Measurements from ENCODE around the gene VPS33B. TPM values are rescaled to one million over a fixed set of nuclear protein-coding genes. Genes with fewer than 3 reads are reported as not detected.
A peak's percentile ranks its signal among the peaks of the same experiment; 100 is the strongest.

Gene VPS33B
- total and polyA plus RNA-seq, 2 of the 13 experiments (the other 11 are each of a cell fraction or from before 2014, with no cell fraction given), result 15.8 to 16.5 TPM

- TF ChIP-seq, protein P1, sequence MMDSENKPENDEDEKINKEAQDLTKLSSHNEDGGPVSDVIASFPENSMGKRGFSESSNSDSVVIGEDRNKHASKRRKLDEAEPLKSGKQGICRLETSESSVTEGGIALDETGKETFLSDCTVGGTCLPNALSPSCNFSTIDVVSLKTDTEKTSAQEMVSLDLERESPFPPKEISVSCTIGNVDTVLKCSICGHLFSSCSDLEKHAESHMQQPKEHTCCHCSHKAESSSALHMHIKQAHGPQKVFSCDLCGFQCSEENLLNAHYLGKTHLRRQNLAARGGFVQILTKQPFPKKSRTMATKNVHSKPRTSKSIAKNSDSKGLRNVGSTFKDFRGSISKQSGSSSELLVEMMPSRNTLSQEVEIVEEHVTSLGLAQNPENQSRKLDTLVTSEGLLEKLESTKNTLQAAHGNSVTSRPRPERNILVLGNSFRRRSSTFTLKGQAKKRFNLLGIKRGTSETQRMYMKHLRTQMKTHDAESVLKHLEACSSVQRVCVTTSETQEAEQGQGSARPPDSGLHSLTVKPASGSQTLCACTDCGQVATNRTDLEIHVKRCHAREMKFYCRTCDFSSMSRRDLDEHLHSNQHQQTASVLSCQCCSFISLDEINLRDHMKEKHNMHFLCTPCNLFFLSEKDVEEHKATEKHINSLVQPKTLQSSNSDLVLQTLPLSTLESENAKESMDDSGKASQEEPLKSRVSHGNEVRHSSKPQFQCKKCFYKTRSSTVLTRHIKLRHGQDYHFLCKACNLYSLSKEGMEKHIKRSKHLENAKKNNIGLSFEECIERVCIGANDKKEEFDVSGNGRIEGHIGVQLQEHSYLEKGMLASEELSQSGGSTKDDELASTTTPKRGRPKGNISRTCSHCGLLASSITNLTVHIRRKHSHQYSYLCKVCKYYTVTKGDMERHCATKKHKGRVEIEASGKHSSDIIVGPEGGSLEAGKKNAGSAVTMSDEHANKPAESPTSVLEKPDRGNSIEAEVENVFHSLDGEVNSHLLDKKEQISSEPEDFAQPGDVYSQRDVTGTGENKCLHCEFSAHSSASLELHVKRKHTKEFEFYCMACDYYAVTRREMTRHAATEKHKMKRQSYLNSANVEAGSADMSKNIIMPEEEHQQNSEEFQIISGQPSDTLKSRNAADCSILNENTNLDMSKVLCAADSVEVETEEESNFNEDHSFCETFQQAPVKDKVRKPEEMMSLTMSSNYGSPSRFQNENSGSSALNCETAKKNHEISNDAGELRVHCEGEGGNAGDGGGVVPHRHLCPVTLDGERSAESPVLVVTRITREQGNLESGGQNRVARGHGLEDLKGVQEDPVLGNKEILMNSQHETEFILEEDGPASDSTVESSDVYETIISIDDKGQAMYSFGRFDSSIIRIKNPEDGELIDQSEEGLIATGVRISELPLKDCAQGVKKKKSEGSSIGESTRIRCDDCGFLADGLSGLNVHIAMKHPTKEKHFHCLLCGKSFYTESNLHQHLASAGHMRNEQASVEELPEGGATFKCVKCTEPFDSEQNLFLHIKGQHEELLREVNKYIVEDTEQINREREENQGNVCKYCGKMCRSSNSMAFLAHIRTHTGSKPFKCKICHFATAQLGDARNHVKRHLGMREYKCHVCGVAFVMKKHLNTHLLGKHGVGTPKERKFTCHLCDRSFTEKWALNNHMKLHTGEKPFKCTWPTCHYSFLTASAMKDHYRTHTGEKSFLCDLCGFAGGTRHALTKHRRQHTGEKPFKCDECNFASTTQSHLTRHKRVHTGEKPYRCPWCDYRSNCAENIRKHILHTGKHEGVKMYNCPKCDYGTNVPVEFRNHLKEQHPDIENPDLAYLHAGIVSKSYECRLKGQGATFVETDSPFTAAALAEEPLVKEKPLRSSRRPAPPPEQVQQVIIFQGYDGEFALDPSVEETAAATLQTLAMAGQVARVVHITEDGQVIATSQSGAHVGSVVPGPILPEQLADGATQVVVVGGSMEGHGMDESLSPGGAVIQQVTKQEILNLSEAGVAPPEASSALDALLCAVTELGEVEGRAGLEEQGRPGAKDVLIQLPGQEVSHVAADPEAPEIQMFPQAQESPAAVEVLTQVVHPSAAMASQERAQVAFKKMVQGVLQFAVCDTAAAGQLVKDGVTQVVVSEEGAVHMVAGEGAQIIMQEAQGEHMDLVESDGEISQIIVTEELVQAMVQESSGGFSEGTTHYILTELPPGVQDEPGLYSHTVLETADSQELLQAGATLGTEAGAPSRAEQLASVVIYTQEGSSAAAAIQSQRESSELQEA (CRISPR knock-in tag; IDR thresholded peaks at IDR 0.05; ENCODE audit: not compliant biosample characterization), result no peak
- TF ChIP-seq HOXD1 (CRISPR knock-in tag; IDR thresholded peaks at IDR 0.05), result no peak; the same call in 1 of the 2 replicates
- TF ChIP-seq, protein P2, sequence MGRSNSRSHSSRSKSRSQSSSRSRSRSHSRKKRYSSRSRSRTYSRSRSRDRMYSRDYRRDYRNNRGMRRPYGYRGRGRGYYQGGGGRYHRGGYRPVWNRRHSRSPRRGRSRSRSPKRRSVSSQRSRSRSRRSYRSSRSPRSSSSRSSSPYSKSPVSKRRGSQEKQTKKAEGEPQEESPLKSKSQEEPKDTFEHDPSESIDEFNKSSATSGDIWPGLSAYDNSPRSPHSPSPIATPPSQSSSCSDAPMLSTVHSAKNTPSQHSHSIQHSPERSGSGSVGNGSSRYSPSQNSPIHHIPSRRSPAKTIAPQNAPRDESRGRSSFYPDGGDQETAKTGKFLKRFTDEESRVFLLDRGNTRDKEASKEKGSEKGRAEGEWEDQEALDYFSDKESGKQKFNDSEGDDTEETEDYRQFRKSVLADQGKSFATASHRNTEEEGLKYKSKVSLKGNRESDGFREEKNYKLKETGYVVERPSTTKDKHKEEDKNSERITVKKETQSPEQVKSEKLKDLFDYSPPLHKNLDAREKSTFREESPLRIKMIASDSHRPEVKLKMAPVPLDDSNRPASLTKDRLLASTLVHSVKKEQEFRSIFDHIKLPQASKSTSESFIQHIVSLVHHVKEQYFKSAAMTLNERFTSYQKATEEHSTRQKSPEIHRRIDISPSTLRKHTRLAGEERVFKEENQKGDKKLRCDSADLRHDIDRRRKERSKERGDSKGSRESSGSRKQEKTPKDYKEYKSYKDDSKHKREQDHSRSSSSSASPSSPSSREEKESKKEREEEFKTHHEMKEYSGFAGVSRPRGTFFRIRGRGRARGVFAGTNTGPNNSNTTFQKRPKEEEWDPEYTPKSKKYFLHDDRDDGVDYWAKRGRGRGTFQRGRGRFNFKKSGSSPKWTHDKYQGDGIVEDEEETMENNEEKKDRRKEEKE (IDR thresholded peaks at IDR 0.05), result no peak
- peak; percentile 43; the same call in 1 of the 2 replicates for TF ChIP-seq BORCS8-MEF2B (CRISPR knock-in tag; IDR thresholded peaks at IDR 0.05)
- TF ChIP-seq, protein P3, sequence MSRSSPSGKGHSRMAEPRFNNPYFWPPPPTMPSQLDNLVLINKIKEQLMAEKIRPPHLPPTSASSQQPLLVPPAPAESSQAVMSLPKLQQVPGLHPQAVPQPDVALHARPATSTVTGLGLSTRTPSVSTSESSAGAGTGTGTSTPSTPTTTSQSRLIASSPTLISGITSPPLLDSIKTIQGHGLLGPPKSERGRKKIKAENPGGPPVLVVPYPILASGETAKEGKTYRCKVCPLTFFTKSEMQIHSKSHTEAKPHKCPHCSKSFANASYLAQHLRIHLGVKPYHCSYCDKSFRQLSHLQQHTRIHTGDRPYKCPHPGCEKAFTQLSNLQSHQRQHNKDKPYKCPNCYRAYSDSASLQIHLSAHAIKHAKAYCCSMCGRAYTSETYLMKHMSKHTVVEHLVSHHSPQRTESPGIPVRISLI (CRISPR knock-in tag; IDR thresholded peaks at IDR 0.05; ENCODE audit: borderline replicate concordance), result peak; percentile 82; the same call in 1 of the 2 replicates
- peak; percentile 62; the same call in 1 of the 2 replicates for TF ChIP-seq SMAD3 (CRISPR knock-in tag; IDR thresholded peaks at IDR 0.05)
- TF ChIP-seq ZNF33A (CRISPR knock-in tag; IDR thresholded peaks at IDR 0.05; ENCODE audit: borderline replicate concordance), result no peak
- peak; percentile 82; the same call in 1 of the 2 replicates for TF ChIP-seq KAT7 (CRISPR knock-in tag; IDR thresholded peaks at IDR 0.05; ENCODE audit: borderline replicate concordance)
- peak; percentile 88 for TF ChIP-seq ZMYM4 (CRISPR knock-in tag; IDR thresholded peaks at IDR 0.05)
- peak; percentile 54; the same call in 1 of the 2 replicates for TF ChIP-seq CREM (IDR thresholded peaks at IDR 0.05)
- no peak for TF ChIP-seq CREM (CRISPR knock-in tag; IDR thresholded peaks at IDR 0.05)
- TF ChIP-seq, protein P4, sequence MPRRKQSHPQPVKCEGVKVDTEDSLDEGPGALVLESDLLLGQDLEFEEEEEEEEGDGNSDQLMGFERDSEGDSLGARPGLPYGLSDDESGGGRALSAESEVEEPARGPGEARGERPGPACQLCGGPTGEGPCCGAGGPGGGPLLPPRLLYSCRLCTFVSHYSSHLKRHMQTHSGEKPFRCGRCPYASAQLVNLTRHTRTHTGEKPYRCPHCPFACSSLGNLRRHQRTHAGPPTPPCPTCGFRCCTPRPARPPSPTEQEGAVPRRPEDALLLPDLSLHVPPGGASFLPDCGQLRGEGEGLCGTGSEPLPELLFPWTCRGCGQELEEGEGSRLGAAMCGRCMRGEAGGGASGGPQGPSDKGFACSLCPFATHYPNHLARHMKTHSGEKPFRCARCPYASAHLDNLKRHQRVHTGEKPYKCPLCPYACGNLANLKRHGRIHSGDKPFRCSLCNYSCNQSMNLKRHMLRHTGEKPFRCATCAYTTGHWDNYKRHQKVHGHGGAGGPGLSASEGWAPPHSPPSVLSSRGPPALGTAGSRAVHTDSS (CRISPR knock-in tag; conservative IDR thresholded peaks at IDR 0.05), result no peak
- no peak for TF ChIP-seq GTF3A (CRISPR knock-in tag; conservative IDR thresholded peaks at IDR 0.05)
- TF ChIP-seq SPEN (CRISPR knock-in tag; IDR thresholded peaks at IDR 0.05; ENCODE audit: low read depth), result peak; percentile 91
- TF ChIP-seq RFXANK (CRISPR knock-in tag; IDR thresholded peaks at IDR 0.05), result no peak
Observed at GRCh38 chr15:91022075-91022831, at the start of gene VPS33B (continued).
